SJCRH30 (cell line): ENCODE data around the gene DRGX. TPM values are rescaled to one million over a fixed set of nuclear protein-coding genes. Genes with fewer than 3 reads are reported as not detected.
A peak's percentile ranks its signal among the peaks of the same experiment; 100 is the strongest.

ENCODE experiments used
- DNase-seq, 2 experiments: peaks; one replicate each; pipeline ENCODE4 v3.0.0-alpha.2; 2015 to 2020
- H3K27ac ChIP-seq: fragments of 250-450 bp; sonication (Bioruptor Pico); 2 replicates; pipeline ENCODE4 v1.5.1; 2020; ENCODE audit warnings: mild to moderate bottlenecking, moderate library complexity
- H3K27me3 ChIP-seq: fragments of 250-450 bp; sonication (Bioruptor Pico); 2 replicates; pipeline ENCODE4 v1.5.1; 2020; ENCODE audit warnings: mild to moderate bottlenecking, moderate library complexity
- H3K36me3 ChIP-seq: fragments of 250-450 bp; sonication (Bioruptor Pico); 2 replicates; pipeline ENCODE4 v1.5.1; 2020; ENCODE audit warnings: mild to moderate bottlenecking, moderate library complexity
- H3K4me1 ChIP-seq: fragments of 250-450 bp; sonication (Bioruptor Pico); 2 replicates; pipeline ENCODE4 v1.5.1; 2020; ENCODE audit warnings: mild to moderate bottlenecking, moderate library complexity
- H3K4me3 ChIP-seq: fragments of 250-450 bp; sonication (Bioruptor Pico); 2 replicates; pipeline ENCODE4 v1.5.1; 2020; ENCODE audit warnings: mild to moderate bottlenecking, moderate library complexity
- H3K9me3 ChIP-seq: fragments of 250-450 bp; sonication (Bioruptor Pico); replicated peaks from 2 replicates; pipeline ENCODE4 v1.5.1; 2020; ENCODE audit warnings: mild to moderate bottlenecking, moderate library complexity
- total RNA-seq: library from RNA; depleted of rRNA; stranded (reverse); fragments of >200 nt; shearing (Covaris generic); gene quantifications from 2 replicates; pipeline ENCODE4 v1.2.3, GENCODE V29; 2014

Gene DRGX
- total RNA-seq, 1 experiment from 2014 or later = 17.8 TPM

GRCh38 chr10:49364747-49365146, 31.1 kb downstream of the DRGX start:
- Histone ChIP-seq H3K27me3 (no peaks in the 10 kb centered on the region), H3K9me3 (no peaks in the 10 kb centered on the region), H3K36me3 (peaks cover 3% of the 10 kb centered on the region; the same call in 1 of the 2 replicates), H3K27ac (no peak overlapping the region), H3K4me3 (no peak overlapping the region), H3K4me1 (peaks cover 25% of the 10 kb centered on the region)
- no peak for DNase-seq

- DNase-seq = no peak
- Histone ChIP-seq H3K4me3 (no peak overlapping the region), H3K36me3 (peaks cover 3% of the 10 kb centered on the region; the same call in 1 of the 2 replicates), H3K27ac (no peak overlapping the region), H3K4me1 (peaks cover 28% of the 10 kb centered on the region), H3K9me3 (no peaks in the 10 kb centered on the region), H3K27me3 (no peaks in the 10 kb centered on the region)
Measured at GRCh38 chr10:49364051-49364450, 31.8 kb downstream of the DRGX start.

GRCh38 chr10:49363309-49364031, 32.4 kb downstream of the DRGX start:
- Histone ChIP-seq H3K27me3 (no peaks in the 10 kb centered on the region), H3K36me3 (peaks cover 3% of the 10 kb centered on the region; the same call in 1 of the 2 replicates), H3K27ac (no peak overlapping the region), H3K4me3 (no peak overlapping the region), H3K9me3 (peaks cover 4% of the 10 kb centered on the region; the same call in 1 of the 2 replicates), H3K4me1 (peaks cover 28% of the 10 kb centered on the region)
- no peak for DNase-seq

GRCh38 chr10:49362596-49363260, 33.2 kb downstream of the DRGX start:
- no peak overlapping the region for H3K27ac ChIP-seq
- DNase-seq = no peak
- no peaks in the 10 kb centered on the region for H3K27me3 ChIP-seq
- H3K4me1 ChIP-seq = peaks cover 28% of the 10 kb centered on the region
- peaks cover 3% of the 10 kb centered on the region; the same call in 1 of the 2 replicates for H3K36me3 ChIP-seq
- no peak overlapping the region for H3K4me3 ChIP-seq
- H3K9me3 ChIP-seq = peaks cover 5% of the 10 kb centered on the region; the same call in 1 of the 2 replicates

GRCh38 chr10:49361735-49362568, 33.9 kb downstream of the DRGX start:
- no peaks in the 10 kb centered on the region for H3K27me3 ChIP-seq
- H3K27ac ChIP-seq = peak overlapping the region; percentile 94
- H3K4me1 ChIP-seq = peaks cover 28% of the 10 kb centered on the region
- H3K36me3 ChIP-seq = peaks cover 3% of the 10 kb centered on the region; the same call in 1 of the 2 replicates
- H3K9me3 ChIP-seq = peaks cover 5% of the 10 kb centered on the region; the same call in 1 of the 2 replicates
- H3K4me3 ChIP-seq = no peak overlapping the region
- DNase-seq = no peak

GRCh38 chr10:49361178-49361554, 34.7 kb downstream of the DRGX start:
- Histone ChIP-seq H3K27me3 (no peaks in the 10 kb centered on the region), H3K27ac (peak overlapping the region; percentile 94), H3K4me3 (no peak overlapping the region), H3K36me3 (no peaks in the 10 kb centered on the region; the same call in 1 of the 2 replicates), H3K9me3 (peaks cover 5% of the 10 kb centered on the region; the same call in 1 of the 2 replicates), H3K4me1 (peaks cover 28% of the 10 kb centered on the region)
- peak; percentile 37 to 59 for DNase-seq

GRCh38 chr10:49360271-49361177, 35.4 kb downstream of the DRGX start:
- Histone ChIP-seq H3K27me3 (no peaks in the 10 kb centered on the region), H3K4me1 (peaks cover 28% of the 10 kb centered on the region), H3K4me3 (no peak overlapping the region), H3K9me3 (peaks cover 5% of the 10 kb centered on the region; the same call in 1 of the 2 replicates), H3K27ac (peak overlapping the region; percentile 94), H3K36me3 (no peaks in the 10 kb centered on the region; the same call in 1 of the 2 replicates)
- peak; percentile 74 to 80 for DNase-seq

GRCh38 chr10:49359349-49360270, 36.3 kb downstream of the DRGX start:
- peak; percentile 95 to 98 for DNase-seq
- Histone ChIP-seq H3K36me3 (no peaks in the 10 kb centered on the region; the same call in 1 of the 2 replicates), H3K9me3 (peaks cover 5% of the 10 kb centered on the region; the same call in 1 of the 2 replicates), H3K4me1 (peaks cover 28% of the 10 kb centered on the region), H3K4me3 (no peak overlapping the region), H3K27me3 (no peaks in the 10 kb centered on the region), H3K27ac (peak overlapping the region; percentile 94)

GRCh38 chr10:49357910-49358309, 38.0 kb downstream of the DRGX start:
- H3K36me3 ChIP-seq = no peaks in the 10 kb centered on the region
- H3K9me3 ChIP-seq = peaks cover 5% of the 10 kb centered on the region; the same call in 1 of the 2 replicates
- H3K27ac ChIP-seq = no peak overlapping the region
- no peak for DNase-seq
- no peaks in the 10 kb centered on the region for H3K27me3 ChIP-seq
- H3K4me3 ChIP-seq = no peak overlapping the region
- peaks cover 44% of the 10 kb centered on the region for H3K4me1 ChIP-seq

- Histone ChIP-seq H3K4me3 (no peak overlapping the region), H3K27ac (no peak overlapping the region), H3K27me3 (no peaks in the 10 kb centered on the region), H3K4me1 (peaks cover 47% of the 10 kb centered on the region), H3K9me3 (peaks cover 5% of the 10 kb centered on the region; the same call in 1 of the 2 replicates), H3K36me3 (no peaks in the 10 kb centered on the region)
- DNase-seq = no peak
Measured at GRCh38 chr10:49356944-49357343, 38.9 kb downstream of the DRGX start.

GRCh38 chr10:49356181-49356580, 39.7 kb downstream of the DRGX start:
- Histone ChIP-seq H3K4me3 (no peak overlapping the region), H3K4me1 (peaks cover 39% of the 10 kb centered on the region), H3K9me3 (peaks cover 5% of the 10 kb centered on the region; the same call in 1 of the 2 replicates), H3K27me3 (no peaks in the 10 kb centered on the region), H3K36me3 (no peaks in the 10 kb centered on the region), H3K27ac (no peak overlapping the region)
- no peak for DNase-seq

- Histone ChIP-seq H3K4me1 (peaks cover 30% of the 10 kb centered on the region), H3K27me3 (no peaks in the 10 kb centered on the region), H3K36me3 (no peaks in the 10 kb centered on the region), H3K4me3 (no peak overlapping the region), H3K9me3 (peaks cover 5% of the 10 kb centered on the region; the same call in 1 of the 2 replicates), H3K27ac (no peak overlapping the region)
- DNase-seq = no peak
Measured at GRCh38 chr10:49355221-49355620, 40.7 kb downstream of the DRGX start.

GRCh38 chr10:49354593-49354992, 41.3 kb downstream of the DRGX start:
- no peak overlapping the region for H3K4me3 ChIP-seq
- no peak overlapping the region for H3K27ac ChIP-seq
- H3K27me3 ChIP-seq = no peaks in the 10 kb centered on the region
- no peaks in the 10 kb centered on the region for H3K36me3 ChIP-seq
- no peak for DNase-seq
- H3K4me1 ChIP-seq = peaks cover 26% of the 10 kb centered on the region
- H3K9me3 ChIP-seq = peaks cover 5% of the 10 kb centered on the region; the same call in 1 of the 2 replicates
